DOHH2 (cell line): ENCODE measurements around the gene FERMT1.

Experiments
- CTCF ChIP-seq: fragments of 200-600 bp; sonication (generic); IDR thresholded peaks from one replicate; pipeline ENCODE4 v1.5.1; 2014; ENCODE audit warnings: antibody characterized with exemption, mild to moderate bottlenecking, low read depth, low read length; ENCODE audit not compliant: poor library complexity, severe bottlenecking
- EZH2phosphoT487 ChIP-seq: fragments of 200-600 bp; sonication (generic); IDR thresholded peaks from 2 replicates; pipeline ENCODE4 v1.6.1; 2017; ENCODE audit warnings: borderline replicate concordance, mild to moderate bottlenecking, antibody characterized with exemption, low read length, moderate library complexity, mixed read lengths

DNA sequence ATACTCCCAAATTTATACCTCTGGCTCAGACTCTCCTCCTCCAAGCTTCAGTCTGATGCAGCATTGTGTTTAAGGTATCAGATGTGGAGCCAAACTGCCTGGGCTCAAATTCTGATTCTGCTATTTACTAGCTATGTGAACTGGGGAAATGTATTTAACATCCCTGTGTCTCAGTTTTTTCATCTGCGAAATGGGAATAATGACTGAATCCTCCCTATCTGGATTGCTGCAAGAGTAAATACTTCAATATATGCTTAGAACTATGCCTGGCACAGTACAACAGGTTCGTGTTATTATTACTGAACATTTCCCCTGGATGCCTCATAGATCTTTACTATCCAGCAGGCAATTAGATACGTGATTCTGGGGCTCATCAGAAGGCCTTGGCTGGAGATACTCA lies 74.4 kb downstream of the FERMT1 start:
- TF ChIP-seq CTCF (no peak), EZH2phosphoT487 (no peak)
